Measurements from ENCODE around the gene MRC1.

GRCh38 chr10:17878896-17879295 lies 69.7 kb downstream of the MRC1 start:
- TF ChIP-seq, protein P1, sequence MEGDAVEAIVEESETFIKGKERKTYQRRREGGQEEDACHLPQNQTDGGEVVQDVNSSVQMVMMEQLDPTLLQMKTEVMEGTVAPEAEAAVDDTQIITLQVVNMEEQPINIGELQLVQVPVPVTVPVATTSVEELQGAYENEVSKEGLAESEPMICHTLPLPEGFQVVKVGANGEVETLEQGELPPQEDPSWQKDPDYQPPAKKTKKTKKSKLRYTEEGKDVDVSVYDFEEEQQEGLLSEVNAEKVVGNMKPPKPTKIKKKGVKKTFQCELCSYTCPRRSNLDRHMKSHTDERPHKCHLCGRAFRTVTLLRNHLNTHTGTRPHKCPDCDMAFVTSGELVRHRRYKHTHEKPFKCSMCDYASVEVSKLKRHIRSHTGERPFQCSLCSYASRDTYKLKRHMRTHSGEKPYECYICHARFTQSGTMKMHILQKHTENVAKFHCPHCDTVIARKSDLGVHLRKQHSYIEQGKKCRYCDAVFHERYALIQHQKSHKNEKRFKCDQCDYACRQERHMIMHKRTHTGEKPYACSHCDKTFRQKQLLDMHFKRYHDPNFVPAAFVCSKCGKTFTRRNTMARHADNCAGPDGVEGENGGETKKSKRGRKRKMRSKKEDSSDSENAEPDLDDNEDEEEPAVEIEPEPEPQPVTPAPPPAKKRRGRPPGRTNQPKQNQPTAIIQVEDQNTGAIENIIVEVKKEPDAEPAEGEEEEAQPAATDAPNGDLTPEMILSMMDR (IDR thresholded peaks at IDR 0.05; ENCODE audit: low read depth, low read length): no peak
- TF ChIP-seq MYC (IDR thresholded peaks at IDR 0.05; ENCODE audit: low read depth, low read length) (no peak), POLR2A (IDR thresholded peaks at IDR 0.05; ENCODE audit: extremely low read depth, insufficient read length) (no peak)

All from NB4 (cell line).